Large intestine (tissue), 1 donor: Measurements from ENCODE around the gene HUS1B. TPM values are rescaled to one million over a fixed set of nuclear protein-coding genes. Genes with fewer than 3 reads are reported as not detected.

ENCODE experiments used
- polyA plus RNA-seq: library from polyadenylated mRNA; unstranded; fragments of 120-200 nt; gene quantifications from one replicate; pipeline ENCODE4 v1.2.1, GENCODE V29; 2013

HUS1B gene
- polyA plus RNA-seq, 1 donor, result 0.34 TPM

Other genes with a start within 250 kb of the HUS1B start
- 16.2 TPM for gene EXOC2, start 36.0 kb upstream of the HUS1B start, polyA plus RNA-seq